Esophagus squamous epithelium (tissue), 4 donors: Measurements from ENCODE around the gene ARFIP2.

Experiments
- CTCF ChIP-seq, 6 experiments: fragments of 450-650 bp in 4 of 6; fragments of 200-600 bp in 2 of 6; sonication (generic) in 2 of 6; IDR thresholded peaks; one replicate each; pipeline ENCODE4 v1.5.1; 2016 to 2019; ENCODE audit warnings: antibody characterized with exemption in 6 of 6, mild to moderate bottlenecking in 4 of 6, moderate library complexity in 4 of 6
- POLR2A ChIP-seq, 4 donors: fragments of 450-650 bp; IDR thresholded peaks; one replicate each; pipeline ENCODE4 v1.6.1; 2017; ENCODE audit warnings: antibody characterized with exemption in 4 of 4, mild to moderate bottlenecking in 4 of 4, moderate library complexity in 3 of 4

GRCh38 chr11:6443269-6444003 lies 37.7 kb downstream of the ARFIP2 start:
- no peak for TF ChIP-seq POLR2A (IDR thresholded peaks at IDR 0.05)
- peak; percentile 64 to 80 (median 73) for TF ChIP-seq CTCF (IDR thresholded peaks at IDR 0.05)
